Stomach (tissue), 9 donors: Measurements from ENCODE around the gene TOMT. TPM values are rescaled to one million over a fixed set of nuclear protein-coding genes. Genes with fewer than 3 reads are reported as not detected.

ENCODE experiments used
- DNase-seq, 2 donors: peaks; one replicate each; pipeline versions ENCODE4 v3.0.0 to v3.0.0-alpha.2; 2013 to 2019
- H3K27ac ChIP-seq, 5 donors: fragments of 200-600 bp in 4 of 5; sonication (generic) in 4 of 5; one replicate each; pipeline ENCODE4 v1.5.1; 2013 to 2019; ENCODE audit warnings: mild to moderate bottlenecking in 1 of 5, moderate library complexity in 1 of 5
- H3K27me3 ChIP-seq, 3 donors: fragments of 200-600 bp; sonication (generic); one replicate each; pipeline ENCODE4 v1.5.1; 2017 to 2019; ENCODE audit warnings: mixed run types in 1 of 3
- H3K36me3 ChIP-seq, 4 donors: fragments of 200-600 bp; sonication (generic); 1 replicate in 3 of 4; 2 replicates in 1 of 4; pipeline ENCODE4 v1.5.1; 2016 to 2019
- H3K4me1 ChIP-seq, 4 donors: fragments of 200-600 bp; sonication (generic); one replicate each; pipeline ENCODE4 v1.5.1; 2016 to 2019
- H3K4me3 ChIP-seq, 4 donors: fragments of 200-600 bp; sonication (generic) in 3 of 4; one replicate each; pipeline ENCODE4 v1.5.1; 2016 to 2019; ENCODE audit warnings: mild to moderate bottlenecking in 1 of 4
- H3K9me3 ChIP-seq, 4 donors: fragments of 200-600 bp; sonication (generic); one replicate each; pipeline ENCODE4 v1.5.1; 2016 to 2019
- EP300 ChIP-seq: sonication (generic); formaldehyde crosslinking; IDR thresholded peaks from one replicate; pipeline ENCODE4 v1.6.1; 2017; ENCODE audit warnings: antibody characterized with exemption
- POLR2A ChIP-seq, 4 donors: fragments of 450-650 bp; IDR thresholded peaks; one replicate each; pipeline ENCODE4 v1.6.1; 2016; ENCODE audit warnings: antibody characterized with exemption in 4 of 4, control low read depth in 2 of 4, mild to moderate bottlenecking in 1 of 4, moderate library complexity in 1 of 4
- POLR2AphosphoS5 ChIP-seq, 3 donors: sonication (generic); formaldehyde crosslinking; IDR thresholded peaks; one replicate each; pipeline ENCODE4 v1.6.1; 2016; ENCODE audit warnings: antibody characterized with exemption in 3 of 3
- WGBS, 5 donors: extraction: QIAGEN DNeasy Blood & Tissue Kit in 3 of 5; methylation state at CpG; one replicate each; pipeline versions ENCODE4 v1.1.5 to v1.1.7; 2013 to 2018; 5-methylcytosine and 5-hydroxymethylcytosine counted together
- intact Hi-C: fragments of 100-400 bp; cut with DNase I; formaldehyde crosslinking; loops from one replicate; pipeline ENCODE4 v1.15.1; 2023; ENCODE audit warnings: low total_unique reads
- polyA plus RNA-seq, 3 donors: library from polyadenylated mRNA; stranded (reverse); fragments of 200-250 nt; gene quantifications; one replicate each; pipeline ENCODE4 v1.2.3, GENCODE V29; 2013
- total RNA-seq, 5 donors: library from RNA; depleted of rRNA; stranded (reverse); fragments of >200 nt; gene quantifications; one replicate each; pipeline versions ENCODE4 v1.1.0 to v1.2.3, GENCODE V29; 2014 to 2016
- TF ChIP-seq, protein P1 (sequence below), 7 experiments: fragments of 450-650 bp in 4 of 7; fragments of 200-600 bp in 3 of 7; sonication (generic) in 3 of 7; IDR thresholded peaks; one replicate each; pipeline ENCODE4 v1.5.1; 2016 to 2019; ENCODE audit warnings: antibody characterized with exemption in 7 of 7, control low read depth in 2 of 7, mild to moderate bottlenecking in 1 of 7
- donor health status: healthy with polysubstance abuse.
- donor health status: Bipolar disorder and iron deficiency.
- donor health status: healthy.

Gene TOMT
- total and polyA plus RNA-seq, 8 donors, result not detected

- peaks cover 23 to 57% (median 35%) of the 10 kb centered on the region in 4 donors for H3K4me1 ChIP-seq
- DNase-seq, result peak; percentile 29 to 61
- H3K27me3 ChIP-seq, result no peaks in the 10 kb centered on the region
- 2 to 5% (median 3%) methylated on average over 15 to 16 of the region's 16 CpGs for WGBS, 5 donors
- peak overlapping the region; percentile 82 to 96 (median 93) for H3K27ac ChIP-seq
- peak overlapping the region; percentile 56 to 76 (median 69) for H3K4me3 ChIP-seq
- no peaks in the 10 kb centered on the region for H3K9me3 ChIP-seq
- intact Hi-C loops, result no loop called here
- H3K36me3 ChIP-seq, result peaks cover 0 to 12% (median 3%) of the 10 kb centered on the region in 4 donors
- no peak for TF ChIP-seq POLR2AphosphoS5 (IDR thresholded peaks at IDR 0.05)
- TF ChIP-seq, protein P1, sequence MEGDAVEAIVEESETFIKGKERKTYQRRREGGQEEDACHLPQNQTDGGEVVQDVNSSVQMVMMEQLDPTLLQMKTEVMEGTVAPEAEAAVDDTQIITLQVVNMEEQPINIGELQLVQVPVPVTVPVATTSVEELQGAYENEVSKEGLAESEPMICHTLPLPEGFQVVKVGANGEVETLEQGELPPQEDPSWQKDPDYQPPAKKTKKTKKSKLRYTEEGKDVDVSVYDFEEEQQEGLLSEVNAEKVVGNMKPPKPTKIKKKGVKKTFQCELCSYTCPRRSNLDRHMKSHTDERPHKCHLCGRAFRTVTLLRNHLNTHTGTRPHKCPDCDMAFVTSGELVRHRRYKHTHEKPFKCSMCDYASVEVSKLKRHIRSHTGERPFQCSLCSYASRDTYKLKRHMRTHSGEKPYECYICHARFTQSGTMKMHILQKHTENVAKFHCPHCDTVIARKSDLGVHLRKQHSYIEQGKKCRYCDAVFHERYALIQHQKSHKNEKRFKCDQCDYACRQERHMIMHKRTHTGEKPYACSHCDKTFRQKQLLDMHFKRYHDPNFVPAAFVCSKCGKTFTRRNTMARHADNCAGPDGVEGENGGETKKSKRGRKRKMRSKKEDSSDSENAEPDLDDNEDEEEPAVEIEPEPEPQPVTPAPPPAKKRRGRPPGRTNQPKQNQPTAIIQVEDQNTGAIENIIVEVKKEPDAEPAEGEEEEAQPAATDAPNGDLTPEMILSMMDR (IDR thresholded peaks at IDR 0.05), result no peak
- no peak for TF ChIP-seq POLR2A (IDR thresholded peaks at IDR 0.05)
Measured at GRCh38 chr11:72079819-72080325, 25.9 kb upstream of the TOMT start.

GRCh38 chr11:72080326-72081183 lies 25.2 kb upstream of the TOMT start, which contains the start of the genes LRRC51 and NUMA1:
Gene LRRC51 (plus strand): TSS chr11:72080850. CDS start chr11:72089084, 8,234 bp downstream.
Gene NUMA1 (minus strand): TSS chr11:72080542. CDS start chr11:72035943, 44,599 bp downstream.
- Histone ChIP-seq H3K4me1 (peaks cover 23 to 50% (median 31%) of the 10 kb centered on the region in 4 donors), H3K9me3 (no peaks in the 10 kb centered on the region), H3K27me3 (no peaks in the 10 kb centered on the region), H3K36me3 (peaks cover 0 to 11% (median 3%) of the 10 kb centered on the region in 4 donors), H3K27ac (peak within 1 kb of the TSS; percentile 82 to 96 (median 93)), H3K4me3 (peak within 1 kb of the TSS; percentile 56 to 76 (median 69))
- DNase-seq, result peak; percentile 100
- TF ChIP-seq, protein P1 (IDR thresholded peaks at IDR 0.05), result no peak
- no peak for TF ChIP-seq POLR2A (IDR thresholded peaks at IDR 0.05)
- TF ChIP-seq POLR2AphosphoS5 (IDR thresholded peaks at IDR 0.05), result peak; percentile 63 to 81 (median 71)
- no peak for TF ChIP-seq EP300
- intact Hi-C loops, result no loop called here
- WGBS, 5 donors, result 0 to 2% (median 0%) methylated on average over 51 to 60 of the region's 60 CpGs

GRCh38 chr11:72081184-72081644 lies 24.5 kb upstream of the TOMT start:
- Histone ChIP-seq H3K9me3 (no peaks in the 10 kb centered on the region), H3K27me3 (no peaks in the 10 kb centered on the region), H3K4me1 (peaks cover 23 to 47% (median 28%) of the 10 kb centered on the region in 4 donors), H3K36me3 (peaks cover 0 to 9% (median 1%) of the 10 kb centered on the region in 4 donors), H3K27ac (peak overlapping the region; percentile 82 to 96 (median 93)), H3K4me3 (peak overlapping the region; percentile 56 to 76 (median 69))
- WGBS, 5 donors, result 67 to 78% (median 71%) methylated on average over 21 of the region's 21 CpGs
- intact Hi-C loops, result no loop called here
- no peak for TF ChIP-seq POLR2AphosphoS5 (IDR thresholded peaks at IDR 0.05)
- no peak for TF ChIP-seq EP300
- TF ChIP-seq, protein P1 (IDR thresholded peaks at IDR 0.05), result no peak
- TF ChIP-seq POLR2A (IDR thresholded peaks at IDR 0.05), result no peak
- DNase-seq, result peak in 1 of 2 donors; percentile 25

DNA sequence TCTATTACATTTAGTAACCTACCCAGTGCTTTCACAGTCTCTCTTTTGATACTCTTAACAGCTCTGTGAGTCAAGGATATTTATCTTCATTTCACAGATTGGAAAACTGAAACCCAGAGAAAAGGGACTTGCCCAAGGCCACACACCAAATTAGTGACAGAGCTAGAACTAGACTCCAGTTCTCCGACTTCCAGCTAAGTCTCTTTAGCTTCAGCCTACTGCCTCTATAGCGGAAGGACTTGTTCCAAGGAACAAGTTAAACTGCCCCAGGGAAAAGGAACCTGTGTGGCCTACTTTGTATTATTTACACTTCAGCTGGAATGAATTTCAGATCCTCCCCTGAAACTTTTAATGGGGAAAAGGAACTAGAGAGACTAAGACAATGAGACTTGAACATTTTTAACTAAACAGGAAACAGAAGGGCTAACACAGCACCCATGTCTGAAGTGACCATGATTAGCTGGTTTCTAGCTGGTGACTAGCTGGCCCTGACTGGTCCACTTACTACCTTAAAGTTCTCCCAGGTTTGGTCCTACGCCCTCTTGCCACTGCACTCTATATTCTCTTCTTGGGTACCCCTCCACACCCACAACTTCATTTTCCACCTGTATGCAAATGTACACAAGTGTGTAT lies 23.8 kb upstream of the TOMT start:
- Histone ChIP-seq H3K27ac (peak overlapping the region; percentile 68 to 96 (median 93)), H3K36me3 (peaks cover 0 to 5% (median 0%) of the 10 kb centered on the region in 4 donors), H3K4me1 (peaks cover 23 to 47% (median 27%) of the 10 kb centered on the region in 4 donors), H3K4me3 (no peak overlapping the region), H3K27me3 (no peaks in the 10 kb centered on the region), H3K9me3 (no peaks in the 10 kb centered on the region)
- no peak for TF ChIP-seq EP300
- TF ChIP-seq POLR2A (IDR thresholded peaks at IDR 0.05), result no peak
- no peak for TF ChIP-seq POLR2AphosphoS5 (IDR thresholded peaks at IDR 0.05)
- TF ChIP-seq, protein P1 (IDR thresholded peaks at IDR 0.05), result no peak
- peak in 1 of 2 donors; percentile 51 for DNase-seq
- 50 to 69% (median 54%) methylated on average over 3 of the region's 3 CpGs for WGBS, 5 donors
- intact Hi-C loops, result no loop called here
